H1 (cell line): ENCODE measurements around the gene MMS19. TPM values are rescaled to one million over a fixed set of nuclear protein-coding genes. Genes with fewer than 3 reads are reported as not detected.

Source experiments
- BRCA1 ChIP-seq: IDR thresholded peaks from 2 replicates; pipeline ENCODE4 v1.6.1; 2012; ENCODE audit warnings: low read depth, low read length, improper control_type of control experiment
- GTF2F1 ChIP-seq: IDR thresholded peaks from 2 replicates; pipeline ENCODE4 v1.6.1; 2012; ENCODE audit warnings: low read depth, low read length, improper control_type of control experiment, borderline replicate concordance
- JUND ChIP-seq: IDR thresholded peaks from 2 replicates; pipeline ENCODE4 v1.6.1; 2011; ENCODE audit warnings: mild to moderate bottlenecking, improper control_type of control experiment, low read length
- KDM1A ChIP-seq: fragments of 200-600, 300-600 bp; sonication (generic); IDR thresholded peaks from 2 replicates; pipeline ENCODE4 v1.7.1; 2016; ENCODE audit warnings: mild to moderate bottlenecking, low read length, borderline replicate concordance
- MAFK ChIP-seq: IDR thresholded peaks from 2 replicates; pipeline ENCODE4 v1.6.1; 2012; ENCODE audit warnings: low read depth, mild to moderate bottlenecking, improper control_type of control experiment, low read length
- RAD21 ChIP-seq, 2 experiments: IDR thresholded peaks in 1 of 2; conservative IDR thresholded peaks in 1 of 2; 2 replicates each; pipeline ENCODE4 v1.6.1; 2011; ENCODE audit warnings: low read depth in 2 of 2, low read length in 2 of 2, improper control_type of control experiment in 1 of 2, inconsistent platforms in 1 of 2, mild to moderate bottlenecking in 1 of 2, moderate library complexity in 1 of 2
- SIN3A ChIP-seq, 2 experiments: IDR thresholded peaks in 1 of 2; conservative IDR thresholded peaks in 1 of 2; 2 replicates each; pipeline ENCODE4 v1.6.1; 2011 to 2012; ENCODE audit warnings: low read length in 2 of 2, improper control_type of control experiment in 1 of 2, low read depth in 1 of 2, mild to moderate bottlenecking in 1 of 2
- SP4 ChIP-seq: IDR thresholded peaks from 2 replicates; pipeline ENCODE4 v1.6.1; 2012; ENCODE audit warnings: low read length, inconsistent platforms
- TCF12 ChIP-seq: IDR thresholded peaks from 2 replicates; pipeline ENCODE4 v1.6.1; 2011; ENCODE audit warnings: low read depth, mild to moderate bottlenecking, low read length
- polyA plus RNA-seq, 7 experiments: library from polyadenylated mRNA; depleted of rRNA in 3 of 7; stranded (reverse) in 5 of 7; unstranded in 2 of 7; fragments of >200 nt in 5 of 7; fragments of 200-250 nt in 2 of 7; gene quantifications; 1 replicate in 5 of 7; 2 replicates in 1 of 7; 4 replicates in 1 of 7; pipeline versions ENCODE4 v1.2.1 to v1.2.3, GENCODE V29; 2011 to 2013; ENCODE audit warnings: missing spikeins in 2 of 7, mixed read lengths in 2 of 7
- total RNA-seq: library from RNA; stranded (reverse); fragmentation: NEBNext Ultra II Directional; extraction: Animal tissue kit (Norgen Biotek cat#: 25700); gene quantifications from 2 replicates; pipeline ENCODE4 v1.2.1, GENCODE V29; 2021
- TF ChIP-seq, protein P1 (sequence below): IDR thresholded peaks from 2 replicates; pipeline ENCODE4 v1.6.1; 2012; ENCODE audit warnings: low read length, inconsistent platforms
- TF ChIP-seq, protein P2 (sequence below): IDR thresholded peaks from 2 replicates; pipeline ENCODE4 v1.6.1; 2012; ENCODE audit warnings: inconsistent platforms

MMS19 gene
- total and polyA plus RNA-seq, 2 of the 8 experiments (the other 6 are each of a cell fraction or from before 2014, with no cell fraction given): 130 to 221 TPM

DNA sequence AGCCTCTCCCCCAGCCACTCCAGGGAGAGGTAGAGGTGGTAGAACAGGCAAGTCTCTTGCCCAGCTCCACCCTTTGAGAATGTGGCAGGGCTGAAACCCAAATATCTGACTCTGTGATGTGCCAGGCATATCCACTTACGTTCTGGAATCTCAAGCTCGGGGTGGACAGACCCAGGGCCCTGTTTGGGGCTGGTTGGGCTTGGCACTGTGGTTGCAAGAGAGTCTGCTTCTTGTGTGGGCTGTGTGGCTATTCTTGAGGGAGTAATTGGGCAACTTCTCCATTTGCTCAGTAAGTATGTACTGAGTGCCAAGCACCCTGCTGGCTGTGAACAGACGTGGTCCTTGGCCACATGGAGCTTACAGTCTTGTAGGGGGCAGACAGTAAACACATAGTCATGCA, 5.2 kb upstream of the MMS19 start (continued):
- TF ChIP-seq, protein P1, sequence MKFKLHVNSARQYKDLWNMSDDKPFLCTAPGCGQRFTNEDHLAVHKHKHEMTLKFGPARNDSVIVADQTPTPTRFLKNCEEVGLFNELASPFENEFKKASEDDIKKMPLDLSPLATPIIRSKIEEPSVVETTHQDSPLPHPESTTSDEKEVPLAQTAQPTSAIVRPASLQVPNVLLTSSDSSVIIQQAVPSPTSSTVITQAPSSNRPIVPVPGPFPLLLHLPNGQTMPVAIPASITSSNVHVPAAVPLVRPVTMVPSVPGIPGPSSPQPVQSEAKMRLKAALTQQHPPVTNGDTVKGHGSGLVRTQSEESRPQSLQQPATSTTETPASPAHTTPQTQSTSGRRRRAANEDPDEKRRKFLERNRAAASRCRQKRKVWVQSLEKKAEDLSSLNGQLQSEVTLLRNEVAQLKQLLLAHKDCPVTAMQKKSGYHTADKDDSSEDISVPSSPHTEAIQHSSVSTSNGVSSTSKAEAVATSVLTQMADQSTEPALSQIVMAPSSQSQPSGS: no peak
- no peak for TF ChIP-seq BRCA1
- TF ChIP-seq TCF12: no peak
- no peak for TF ChIP-seq GTF2F1
- TF ChIP-seq, protein P2, sequence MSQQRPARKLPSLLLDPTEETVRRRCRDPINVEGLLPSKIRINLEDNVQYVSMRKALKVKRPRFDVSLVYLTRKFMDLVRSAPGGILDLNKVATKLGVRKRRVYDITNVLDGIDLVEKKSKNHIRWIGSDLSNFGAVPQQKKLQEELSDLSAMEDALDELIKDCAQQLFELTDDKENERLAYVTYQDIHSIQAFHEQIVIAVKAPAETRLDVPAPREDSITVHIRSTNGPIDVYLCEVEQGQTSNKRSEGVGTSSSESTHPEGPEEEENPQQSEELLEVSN: no peak
- no peak for TF ChIP-seq MAFK
- no peak for TF ChIP-seq SP4
- no peak for TF ChIP-seq SIN3A (conservative IDR thresholded peaks at IDR 0.05 in 1 of 2, IDR thresholded peaks at IDR 0.05 in 1 of 2; ENCODE audit: low read depth in 1 of 2, low read length in 2 of 2)
- TF ChIP-seq RAD21 (IDR thresholded peaks at IDR 0.05 in 1 of 2, conservative IDR thresholded peaks at IDR 0.05 in 1 of 2; ENCODE audit: low read depth in 2 of 2, low read length in 2 of 2): no peak
- TF ChIP-seq JUND: no peak
- TF ChIP-seq KDM1A: no peak
- TF ChIP-seq, all 59 proteins: peak for 0
